GM04503 (cell line): ENCODE measurements around the gene SCN5A.

ENCODE experiments used
- DNase-seq: peaks from one replicate; pipeline ENCODE4 v3.0.0-alpha.2; 2012; ENCODE audit warnings: low read depth

Gene SCN5A

DNA sequence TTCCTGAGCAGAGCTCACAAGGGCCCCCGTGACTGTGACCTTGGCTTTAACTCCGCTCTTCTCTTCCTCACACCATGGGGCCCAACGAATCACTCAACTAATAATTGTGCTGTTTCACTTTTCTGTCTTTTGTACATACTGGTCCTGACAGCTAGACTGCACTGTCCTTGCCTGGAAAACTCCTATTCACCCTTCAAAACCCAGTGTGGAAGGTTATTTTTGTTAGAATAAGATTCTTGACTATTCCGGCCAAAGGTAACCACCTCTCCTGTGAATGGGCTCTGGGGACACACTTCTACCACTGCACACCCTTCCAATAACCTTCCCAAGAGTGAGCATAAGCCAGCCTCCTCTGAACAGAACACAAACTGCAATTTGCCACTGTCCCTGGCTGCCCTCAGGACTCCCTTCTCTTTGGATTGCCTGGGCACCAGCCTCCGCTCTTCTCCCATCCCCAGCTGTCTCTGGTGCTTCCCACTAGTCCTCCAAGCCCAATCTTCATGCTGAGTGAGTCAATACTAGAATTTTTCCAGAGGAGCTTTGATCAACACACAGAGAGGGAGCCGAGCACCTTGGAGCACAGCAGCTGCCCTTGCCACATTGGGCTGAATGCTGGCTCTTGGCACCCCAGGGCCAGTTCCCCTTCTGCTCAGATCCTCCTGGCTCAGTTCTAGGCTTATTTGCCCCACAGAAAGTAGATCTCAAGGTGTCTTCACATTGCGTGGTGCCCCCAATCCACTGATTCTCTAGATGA is 2.1 kb downstream of the SCN5A start:
- DNase-seq: no peak

DNA sequence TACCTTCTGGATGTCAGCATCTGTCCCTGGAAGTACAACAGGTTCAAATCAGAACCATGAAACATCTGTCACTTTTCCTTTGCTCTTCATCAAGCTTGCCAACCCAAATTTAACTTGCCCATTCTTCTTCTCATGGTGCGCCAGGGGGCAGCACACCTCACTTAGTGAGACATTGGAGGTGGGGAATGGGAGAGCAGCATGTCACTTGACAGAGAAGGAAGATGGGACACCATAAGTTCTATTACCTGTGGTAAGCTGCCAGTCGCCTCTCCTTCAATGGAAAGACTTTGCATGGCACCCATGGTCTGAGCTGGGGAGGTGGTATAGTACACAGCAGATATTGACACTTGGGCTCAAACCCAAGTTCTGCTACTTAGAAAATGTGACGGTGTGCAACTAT is 2.9 kb downstream of the SCN5A start:
- DNase-seq: no peak

DNA sequence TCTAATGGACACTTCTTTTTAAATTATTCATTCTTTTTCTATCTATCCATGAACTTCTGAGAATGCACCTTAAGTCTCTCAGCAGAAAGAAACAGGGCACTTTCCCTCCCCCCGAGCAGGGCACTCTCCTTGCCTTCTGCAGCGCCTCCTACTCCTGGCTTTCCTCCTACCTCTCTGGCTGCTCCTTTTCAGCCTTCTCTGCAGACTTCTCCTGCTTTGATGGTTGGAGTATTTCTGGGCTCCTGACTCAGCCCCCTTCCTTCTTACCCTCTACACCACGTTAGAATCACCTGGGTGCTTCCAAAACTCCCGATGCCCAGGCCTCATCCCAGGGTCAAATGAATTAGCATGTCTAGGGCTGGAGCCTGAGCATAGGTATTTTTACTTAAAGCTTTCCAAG is 3.4 kb downstream of the SCN5A start:
- no peak for DNase-seq

DNA sequence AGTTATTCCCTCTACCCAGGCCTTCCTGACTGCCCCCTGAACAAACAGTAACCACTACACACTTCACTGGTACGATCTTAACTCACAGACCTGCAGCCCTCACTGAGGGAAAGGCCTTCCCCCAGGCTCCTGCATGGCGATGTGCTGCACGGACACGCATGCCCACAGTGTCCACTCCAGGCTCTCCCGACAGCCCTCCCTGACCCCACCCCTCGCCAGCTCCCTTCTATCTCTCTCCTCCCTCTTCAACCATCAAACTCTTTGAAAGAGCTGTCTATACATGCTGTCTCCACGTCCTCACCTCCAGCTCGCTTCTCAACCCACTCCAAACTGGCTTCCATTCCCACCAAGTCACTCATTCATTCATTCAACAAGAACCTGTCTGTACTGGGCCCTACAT is 3.9 kb downstream of the SCN5A start:
- DNase-seq: no peak

DNA sequence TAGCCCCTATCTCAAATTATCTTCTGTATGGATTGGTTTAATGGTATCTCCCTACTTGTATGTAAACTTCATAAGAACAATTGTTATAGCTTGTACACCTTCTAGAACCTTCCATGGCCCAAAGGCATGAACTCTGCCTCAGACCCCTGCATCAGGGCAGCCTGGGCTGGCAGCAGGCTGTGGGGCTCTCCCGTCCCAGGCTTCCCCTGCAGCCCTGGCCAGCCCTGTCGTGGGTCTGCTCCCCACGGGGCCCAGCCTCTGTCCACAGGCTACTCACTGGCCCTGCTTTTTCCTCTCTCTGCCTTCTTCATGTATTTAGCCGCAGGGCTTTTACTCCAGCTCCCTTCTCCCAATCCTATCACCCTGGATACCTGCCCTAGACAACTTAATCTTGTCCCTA is 4.4 kb downstream of the SCN5A start:
- DNase-seq: no peak

DNA sequence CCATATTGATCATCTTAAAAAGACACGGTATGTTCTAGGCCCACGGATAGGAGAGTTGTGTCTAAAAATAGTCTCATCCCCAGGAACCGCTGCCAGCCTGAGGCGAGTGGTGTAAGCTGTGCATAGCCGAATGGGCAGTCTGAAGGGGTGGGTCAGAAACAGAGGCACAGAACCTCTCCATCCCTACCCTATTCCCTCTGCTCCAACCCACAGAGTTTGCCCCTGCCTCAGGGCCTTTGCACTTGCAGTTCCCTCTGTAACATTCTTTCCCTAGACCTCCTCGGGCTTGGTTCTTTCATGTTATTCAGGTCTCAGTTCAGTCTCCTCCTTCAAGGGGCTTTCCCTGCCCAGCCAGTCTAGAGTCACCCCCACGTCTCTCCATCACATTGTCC is 4.8 kb downstream of the SCN5A start:
- DNase-seq: no peak

DNA sequence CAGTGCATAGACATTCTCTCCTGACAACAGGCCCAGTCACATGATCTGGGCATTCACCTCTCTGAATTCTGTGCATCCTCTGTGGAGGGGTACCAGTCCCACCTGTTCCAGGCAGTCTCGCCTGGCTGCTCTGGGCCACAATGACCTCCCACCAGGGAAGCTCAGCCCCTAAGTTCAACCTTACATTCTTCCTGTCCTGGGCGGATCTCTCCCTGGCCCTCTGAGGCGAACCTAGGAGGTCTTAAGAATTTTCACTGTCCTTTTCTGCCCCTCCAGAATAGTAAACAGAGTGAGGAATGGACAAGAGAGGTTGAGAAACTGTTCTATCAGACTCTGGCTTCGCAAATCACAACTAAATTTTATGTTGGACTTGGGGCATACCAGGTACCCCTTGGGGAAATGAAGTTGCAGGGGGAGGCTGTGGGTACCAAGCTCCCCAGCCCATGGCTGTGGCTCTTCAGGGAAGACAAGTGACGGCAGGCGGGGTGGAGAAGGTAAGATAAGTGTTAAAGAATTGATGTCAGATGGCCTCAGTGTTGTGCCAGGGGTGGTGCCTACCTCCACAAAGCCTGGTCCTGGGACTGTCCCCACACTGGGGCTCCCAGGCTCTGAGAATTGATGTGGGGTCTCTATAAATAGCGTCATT is 5.3 kb downstream of the SCN5A start:
- no peak for DNase-seq

DNA sequence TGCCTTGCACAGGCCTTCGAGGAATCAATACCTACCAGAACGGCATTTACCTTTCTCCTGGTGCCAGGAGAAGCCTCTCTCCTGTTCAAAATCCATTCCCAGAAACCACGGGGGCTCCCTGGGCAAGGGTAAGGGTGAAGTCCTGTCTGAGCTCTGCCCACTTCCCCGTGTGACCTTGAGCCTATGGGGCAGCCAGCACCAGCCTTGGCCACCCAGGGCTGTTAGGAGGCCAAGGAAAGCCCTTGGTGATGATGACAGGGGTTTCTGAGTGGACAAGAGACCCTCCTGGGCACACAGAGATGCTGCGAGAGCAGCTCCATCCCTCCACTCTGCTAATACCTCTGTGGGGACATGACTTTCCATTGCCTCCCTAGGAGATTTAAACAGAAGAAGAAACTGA is 5.9 kb downstream of the SCN5A start:
- DNase-seq: no peak

DNA sequence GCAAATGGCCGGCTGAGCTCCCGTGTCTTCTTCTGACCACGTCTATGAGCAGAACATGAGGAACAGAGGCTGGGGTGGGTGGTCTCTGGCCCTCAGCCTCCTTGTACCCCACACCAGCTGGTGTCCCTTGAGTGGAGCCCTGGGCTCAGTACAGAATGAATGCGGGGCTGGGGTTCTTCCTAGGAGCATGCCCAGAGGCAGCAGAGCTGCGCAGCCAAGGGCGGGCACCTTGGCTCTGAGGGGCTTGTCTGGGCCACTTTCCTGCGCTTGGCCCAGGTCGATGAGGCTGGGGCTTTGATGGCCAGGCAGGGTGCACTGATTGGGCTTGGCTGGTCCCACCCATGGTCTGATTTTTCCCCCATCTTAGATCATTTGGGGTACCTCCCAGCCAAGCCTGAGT is 6.4 kb downstream of the SCN5A start:
- DNase-seq: no peak

DNA sequence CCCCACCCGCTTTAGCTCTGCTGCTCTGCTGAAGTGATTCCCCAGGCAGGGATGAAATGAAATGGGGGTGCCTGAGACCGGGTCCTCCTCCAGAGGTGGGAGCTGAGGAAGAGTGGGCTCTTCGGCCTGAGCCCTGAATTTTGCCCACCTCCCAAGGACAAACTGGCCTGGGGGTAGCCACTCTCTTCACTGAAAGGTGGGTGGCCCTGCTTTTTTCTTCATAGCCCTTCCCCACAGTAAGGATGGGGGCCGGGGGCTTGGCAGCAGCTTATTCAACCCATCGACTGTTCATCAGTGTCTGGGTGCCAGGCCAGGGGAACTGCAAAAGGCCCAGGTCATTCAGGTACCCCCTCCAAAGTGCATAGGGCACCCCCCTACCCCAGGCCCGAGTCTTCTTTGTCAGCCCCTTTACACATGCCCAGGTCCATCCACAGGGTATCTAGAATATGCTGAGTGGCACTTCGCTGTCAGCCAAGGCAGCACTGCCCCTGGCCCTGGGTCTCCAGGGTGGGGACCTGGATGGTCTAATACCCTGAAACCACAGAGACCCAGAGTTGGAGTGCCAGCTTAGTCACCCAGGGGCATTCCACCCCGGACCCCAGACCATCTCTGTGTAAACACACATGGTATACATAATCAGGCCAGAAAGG is 7.9 kb downstream of the SCN5A start:
- no peak for DNase-seq

DNA sequence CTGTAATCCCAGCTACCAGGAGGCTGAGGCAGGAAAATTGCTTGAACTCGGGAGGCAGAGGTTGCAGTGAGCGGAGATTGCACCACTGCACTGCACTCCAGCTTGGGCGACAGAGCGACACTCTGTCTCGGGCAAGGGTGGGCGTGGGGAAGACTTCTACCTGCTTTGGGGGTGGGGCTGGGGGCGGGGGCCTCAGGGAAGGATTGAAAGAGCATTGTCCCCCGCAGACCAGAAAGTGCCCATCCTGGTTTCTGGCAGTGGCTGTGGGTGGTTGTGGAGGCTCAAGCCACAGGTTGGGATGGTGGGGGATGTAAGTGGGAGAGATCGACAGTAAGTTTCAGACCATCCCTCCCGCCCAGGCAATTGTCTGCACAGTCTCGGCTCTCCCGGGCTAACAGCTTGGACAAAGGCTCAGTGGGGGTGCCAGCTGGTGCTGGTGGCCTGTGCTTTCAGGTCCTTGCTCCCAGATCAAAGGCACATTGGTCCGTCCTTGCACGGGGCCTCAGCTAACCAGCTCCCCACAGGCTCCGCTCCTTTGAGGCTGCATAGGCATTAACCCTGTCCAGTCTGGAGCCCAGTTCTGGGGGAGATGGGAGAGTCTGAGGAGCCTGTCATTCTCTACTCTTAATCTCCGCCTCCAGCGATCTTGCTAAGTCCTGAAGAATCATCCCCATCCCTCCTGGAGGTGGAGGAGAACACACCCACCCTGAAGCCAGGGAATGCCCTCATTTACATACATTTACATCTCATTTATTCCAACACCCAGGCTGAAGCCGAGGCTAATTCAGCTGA is 8.6 kb downstream of the SCN5A start:
- DNase-seq: no peak

DNA sequence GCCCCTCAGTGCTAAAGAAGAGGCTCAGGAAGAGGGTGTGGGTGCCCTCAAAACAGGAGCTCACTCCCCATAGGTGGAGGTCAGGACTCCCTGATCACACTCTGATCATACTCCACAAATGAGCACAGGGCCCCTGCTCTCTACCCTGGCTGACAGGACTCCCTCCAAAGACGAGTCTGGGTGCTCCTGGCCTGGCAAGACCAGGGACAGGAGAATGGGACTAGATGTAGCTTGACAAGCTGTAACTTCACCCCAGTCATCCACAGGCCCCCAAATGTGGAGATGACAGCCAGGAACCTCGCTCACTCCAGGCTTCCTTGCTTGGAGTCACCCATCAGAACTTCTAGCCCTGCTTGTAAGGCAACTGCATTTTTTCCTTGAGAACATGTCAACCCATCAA is 11.1 kb downstream of the SCN5A start:
- DNase-seq: no peak

DNA sequence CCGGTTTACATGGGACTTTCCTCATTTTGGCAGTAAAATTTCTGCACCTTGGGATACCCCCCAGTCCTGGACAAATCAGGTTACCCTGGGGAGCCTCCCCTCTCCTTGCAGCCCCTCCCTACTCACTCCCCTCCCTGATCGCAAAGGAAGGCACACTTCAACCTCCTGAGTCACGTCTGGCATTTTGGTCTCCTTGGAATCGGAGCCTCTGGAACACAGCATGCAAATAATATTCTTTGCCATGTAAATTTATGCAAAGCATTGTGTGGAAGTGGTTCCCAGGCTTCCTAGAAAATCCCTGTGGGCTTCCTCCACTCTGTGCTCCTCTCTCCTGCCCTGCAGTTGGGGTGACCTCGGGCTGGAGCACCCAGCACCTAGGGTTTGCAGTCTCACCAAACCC is 11.6 kb downstream of the SCN5A start:
- DNase-seq: no peak

DNA sequence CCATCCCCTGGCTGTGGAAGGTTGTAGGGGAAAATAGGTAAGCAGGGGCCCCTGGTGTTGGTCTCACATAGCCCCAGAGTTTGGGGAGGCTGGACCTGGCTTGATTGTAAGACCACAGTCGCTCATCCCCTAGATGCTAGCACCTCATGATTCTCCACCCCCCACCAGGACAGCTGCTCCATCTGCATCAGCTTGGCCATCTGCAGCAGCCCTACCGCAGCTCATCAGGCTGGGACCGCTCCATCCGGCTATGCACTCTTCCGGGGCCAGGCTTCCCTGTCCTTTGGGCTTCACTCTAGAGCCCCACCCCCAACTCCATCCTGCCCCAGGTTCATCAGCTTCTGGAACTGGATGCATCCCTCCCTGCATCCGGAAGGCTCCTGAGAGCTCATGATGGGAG is 12.6 kb downstream of the SCN5A start:
- DNase-seq: no peak

DNA sequence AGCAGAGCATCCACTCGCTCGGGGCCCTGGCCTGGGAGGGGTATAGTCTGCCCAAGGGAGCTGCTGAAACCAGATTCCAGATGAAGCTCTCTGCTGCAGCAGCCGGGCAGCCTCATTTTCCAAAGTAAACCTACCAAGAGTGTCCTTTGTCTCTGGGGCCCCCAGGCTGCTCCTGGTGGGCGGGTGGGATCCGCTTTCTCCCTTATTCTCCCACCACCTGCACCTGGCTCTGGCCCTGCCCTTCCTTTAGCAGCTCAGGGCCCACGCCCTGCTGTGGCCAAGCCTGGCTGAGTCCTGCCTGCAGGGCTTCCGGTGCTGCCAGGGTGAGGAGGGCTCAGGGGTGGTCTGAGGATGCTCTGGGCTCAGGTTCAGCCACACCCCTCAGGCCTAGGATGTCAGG is 13.0 kb downstream of the SCN5A start:
- DNase-seq: no peak

DNA sequence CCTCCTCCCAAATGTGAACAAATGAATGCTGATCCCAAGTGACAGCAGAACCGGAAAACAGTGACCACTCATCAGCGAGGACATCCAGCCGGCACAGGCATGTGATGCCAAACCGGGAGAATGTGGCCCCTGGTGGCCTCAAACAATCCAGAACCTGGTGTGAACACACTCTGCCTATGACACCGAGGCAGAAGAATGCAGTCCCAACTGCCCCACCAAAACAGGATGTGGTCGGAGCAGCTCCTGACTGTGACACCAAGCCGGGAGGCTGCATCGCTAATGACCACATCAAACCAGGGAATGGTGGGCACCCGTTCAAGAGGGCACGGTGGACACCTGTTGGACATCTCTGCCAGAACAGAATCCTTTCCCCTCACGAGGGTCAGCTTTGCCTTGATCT is 15.4 kb downstream of the SCN5A start:
- DNase-seq: no peak

DNA sequence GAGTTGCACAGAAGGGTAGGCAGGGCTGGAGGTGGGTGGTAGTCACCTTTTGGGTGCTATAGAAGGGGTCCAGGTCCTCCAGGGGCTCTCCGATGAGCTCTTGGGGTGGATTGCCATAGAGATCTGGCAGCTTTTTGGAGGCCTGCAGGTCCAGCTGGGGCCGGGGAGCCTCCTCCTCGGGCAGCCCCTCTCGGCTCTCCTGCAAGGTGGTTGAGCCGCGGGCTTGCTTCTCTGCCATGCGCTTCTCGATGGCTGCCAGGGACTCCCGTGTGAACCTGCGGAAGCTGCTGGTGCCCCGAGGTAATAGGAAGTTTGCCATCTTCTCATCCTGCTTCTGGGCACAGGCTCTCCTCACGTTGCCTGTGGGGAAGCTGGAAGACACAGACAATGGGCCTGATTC is 16.5 kb downstream of the SCN5A start:
- DNase-seq: no peak

DNA sequence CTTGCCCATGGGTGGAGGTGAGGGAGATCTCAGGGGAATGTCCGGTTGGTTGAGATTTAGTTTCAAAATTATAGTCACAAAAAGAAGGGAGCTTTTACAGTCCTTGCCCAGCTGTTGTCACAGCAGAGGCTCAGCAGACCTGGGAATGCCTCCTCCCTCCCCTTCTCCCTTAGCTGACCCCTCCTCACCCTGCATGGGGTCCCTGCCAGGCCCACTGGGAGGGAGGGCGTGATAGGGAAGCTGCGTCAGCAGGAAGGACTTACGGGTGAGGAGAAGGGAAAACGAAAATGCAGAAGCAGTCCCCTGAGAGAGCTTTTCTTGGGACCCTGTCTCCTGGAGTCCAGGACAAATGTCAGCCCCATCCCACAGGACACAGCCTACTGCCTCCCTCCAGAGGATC is 18.9 kb downstream of the SCN5A start:
- no peak for DNase-seq

DNA sequence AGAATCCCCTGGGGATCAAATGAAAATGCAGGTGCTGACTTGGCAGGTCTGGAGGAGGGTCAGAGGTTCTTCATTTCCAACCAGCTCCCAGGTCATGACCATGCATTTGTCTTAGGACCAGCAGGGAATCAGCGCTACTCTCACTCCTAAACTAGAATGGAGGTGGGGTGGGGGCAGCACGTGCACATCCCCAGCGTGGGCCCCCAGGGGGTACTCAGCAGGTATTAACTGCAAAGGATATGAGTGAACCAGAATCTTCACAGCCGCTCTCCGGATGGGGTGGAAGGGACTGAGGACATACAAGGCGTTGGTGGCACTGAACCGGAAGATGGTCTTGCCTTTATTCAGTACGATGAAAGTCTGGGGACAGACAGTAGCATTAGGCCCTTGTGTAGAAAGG is 19.4 kb downstream of the SCN5A start:
- DNase-seq: no peak

DNA sequence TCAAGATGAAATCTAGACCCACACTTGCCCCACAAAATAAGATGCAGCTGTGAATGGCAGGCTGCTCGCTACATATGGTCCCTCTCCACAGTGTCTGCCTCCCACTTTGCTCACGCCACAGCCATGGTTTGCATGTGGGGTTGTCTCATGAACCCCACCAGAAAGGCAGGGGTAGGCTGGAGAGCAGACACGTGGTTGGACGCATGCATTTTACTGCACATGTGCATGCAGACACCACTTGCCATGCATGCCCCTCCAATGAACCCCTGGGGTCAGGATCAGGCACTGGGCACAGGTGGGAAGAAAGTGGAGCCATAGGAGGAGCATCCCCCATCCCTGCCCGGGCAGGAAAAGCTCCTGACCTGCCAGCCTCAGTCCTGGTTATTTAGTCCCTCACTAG is 20.7 kb downstream of the SCN5A start:
- no peak for DNase-seq

DNA sequence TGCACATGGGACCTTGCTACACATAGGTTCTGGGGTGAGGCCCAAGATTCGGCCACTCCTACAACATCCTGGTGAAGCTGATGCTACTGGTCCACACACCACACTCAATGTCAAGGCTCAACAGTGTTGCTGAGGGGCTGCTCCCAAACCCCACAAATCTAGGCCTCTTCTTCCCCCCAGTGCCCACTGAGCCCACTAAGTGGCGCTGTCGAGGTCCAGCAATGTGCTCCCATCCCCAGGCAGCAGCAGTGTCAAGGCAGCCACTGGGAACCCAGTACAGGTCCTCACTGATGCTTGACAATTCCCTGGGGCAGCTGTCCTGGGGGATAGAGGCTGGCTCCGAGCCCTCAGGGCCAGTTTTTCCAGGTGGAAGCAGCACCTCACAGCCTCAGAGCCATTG is 21.5 kb downstream of the SCN5A start:
- DNase-seq: no peak

DNA sequence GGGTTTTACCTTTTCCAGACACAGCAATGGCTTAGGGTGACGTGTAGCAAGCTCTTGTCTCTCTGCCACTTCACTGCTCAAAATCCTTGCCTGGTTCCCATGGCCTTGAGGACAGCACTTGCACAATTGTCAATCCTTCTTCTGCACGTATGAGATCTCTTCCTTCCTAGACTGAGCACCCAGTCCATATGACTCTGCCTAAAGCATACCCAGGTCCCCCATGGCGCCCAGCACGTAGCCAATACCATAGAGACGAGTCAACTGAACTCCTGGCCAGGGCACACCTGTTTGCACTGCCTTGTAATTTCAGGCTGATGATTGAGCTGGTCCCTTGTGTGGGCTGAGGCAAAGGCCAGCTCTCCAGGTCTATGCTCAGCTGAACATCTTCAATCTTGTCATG is 23.3 kb downstream of the SCN5A start:
- no peak for DNase-seq

DNA sequence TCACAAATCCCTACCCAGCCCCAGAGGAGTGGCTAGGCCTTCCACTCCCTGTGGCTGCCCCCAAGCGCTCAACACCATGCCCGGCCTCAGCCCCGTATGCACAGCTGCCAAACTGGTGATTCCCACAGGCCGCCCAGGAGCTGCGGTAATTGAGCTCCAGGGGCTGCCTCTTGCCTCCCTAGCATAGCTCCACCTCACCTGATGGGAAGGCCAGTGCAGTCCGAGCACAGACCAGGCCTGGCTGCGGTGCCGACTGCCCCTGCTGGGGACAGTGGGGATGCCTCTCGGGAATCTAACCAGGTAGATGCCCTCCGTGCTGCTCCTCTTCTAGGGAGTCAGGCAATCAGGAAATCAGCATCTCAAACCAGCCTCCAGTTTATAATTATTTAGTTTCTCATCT is 25.9 kb downstream of the SCN5A start:
- DNase-seq: no peak
